Left renal cortex interstitium (tissue), 4 donors: ENCODE results near the gene KCTD15. TPM values are rescaled to one million over a fixed set of nuclear protein-coding genes. Genes with fewer than 3 reads are reported as not detected.

Experiments used
- DNase-seq, 4 donors: peaks; one replicate each; pipeline ENCODE4 v3.0.0-alpha.2; 2013; ENCODE audit warnings: low read depth in 4 of 4, low spot score in 2 of 4, missing footprints in 1 of 4
- polyA plus RNA-seq, 4 donors: library from polyadenylated mRNA; unstranded; fragments of 120-200 nt; gene quantifications; one replicate each; pipeline ENCODE4 v1.2.1, GENCODE V29; 2013; ENCODE audit not compliant: insufficient read length in 4 of 4

KCTD15 gene
- polyA plus RNA-seq, result 10 to 100 TPM; 38.2 to 82.0 (median 65.0) TPM

- no peak for DNase-seq
Observed at GRCh38 chr19:33796164-33796875, at the start of gene KCTD15. Gene KCTD15 (plus strand): TSS chr19:33796870. CDS start chr19:33800455, 3,585 bp downstream.

GRCh38 chr19:33747273-33747672, 49.4 kb upstream of the KCTD15 start:
- no peak for DNase-seq

GRCh38 chr19:33748231-33748630, 48.4 kb upstream of the KCTD15 start:
- DNase-seq, result no peak

GRCh38 chr19:33749016-33749415, 47.7 kb upstream of the KCTD15 start:
- DNase-seq, result no peak

- no peak for DNase-seq
Observed at GRCh38 chr19:33749619-33750175, 47.0 kb upstream of the KCTD15 start.

GRCh38 chr19:33750587-33751435, 45.9 kb upstream of the KCTD15 start:
- DNase-seq, result no peak

- DNase-seq, result no peak
Observed at GRCh38 chr19:33751436-33751770, 45.3 kb upstream of the KCTD15 start.

- DNase-seq, result no peak
Observed at GRCh38 chr19:33752018-33752800, 44.5 kb upstream of the KCTD15 start.

GRCh38 chr19:33752945-33753344, 43.7 kb upstream of the KCTD15 start:
- DNase-seq, result no peak

- no peak for DNase-seq
Observed at GRCh38 chr19:33754361-33754760, 42.3 kb upstream of the KCTD15 start.

GRCh38 chr19:33755099-33756035, 41.3 kb upstream of the KCTD15 start:
- DNase-seq, result peak in 2 of 4 donors; percentile 15 to 28

GRCh38 chr19:33756177-33756576, 40.5 kb upstream of the KCTD15 start:
- DNase-seq, result no peak

GRCh38 chr19:33758541-33759013, 38.1 kb upstream of the KCTD15 start:
- DNase-seq, result no peak

GRCh38 chr19:33759356-33759755, 37.3 kb upstream of the KCTD15 start:
- DNase-seq, result no peak

GRCh38 chr19:33763633-33764371, 32.9 kb upstream of the KCTD15 start:
- DNase-seq, result no peak

GRCh38 chr19:33766623-33767022, 30.0 kb upstream of the KCTD15 start:
- no peak for DNase-seq

- peak in 3 of 4 donors; percentile 25 to 69 (median 53) for DNase-seq
Observed at GRCh38 chr19:33767898-33768413, 28.7 kb upstream of the KCTD15 start.

- no peak for DNase-seq
Observed at GRCh38 chr19:33769208-33769607, 27.5 kb upstream of the KCTD15 start.

GRCh38 chr19:33770107-33770506, 26.6 kb upstream of the KCTD15 start:
- DNase-seq, result no peak
